Esophagus squamous epithelium (tissue), 5 donors: ENCODE results near the gene AMMECR1. TPM values are rescaled to one million over a fixed set of nuclear protein-coding genes. Genes with fewer than 3 reads are reported as not detected.

ENCODE experiments used
- DNase-seq: peaks from one replicate; lab custom pipeline; 2025; lab: John Stamatoyannopoulos, UW
- H3K27ac ChIP-seq, 4 donors: fragments of 200-600 bp; sonication (generic); one replicate each; pipeline ENCODE4 v1.5.1; 2016 to 2019; ENCODE audit warnings: mild to moderate bottlenecking in 1 of 4
- H3K27me3 ChIP-seq, 4 donors: fragments of 200-600 bp; sonication (generic); 1 replicate in 3 of 4; 2 replicates in 1 of 4; pipeline versions ENCODE4 v1.5.1 to v1.6.0; 2017 to 2021; ENCODE audit warnings: antibody characterized with exemption in 1 of 4
- H3K36me3 ChIP-seq, 3 donors: fragments of 200-600 bp; sonication (generic); one replicate each; pipeline ENCODE4 v1.5.1; 2016 to 2019
- H3K4me1 ChIP-seq, 3 donors: fragments of 200-600 bp; sonication (generic); one replicate each; pipeline ENCODE4 v1.5.1; 2017 to 2019
- H3K4me3 ChIP-seq, 4 donors: fragments of 200-600 bp; sonication (generic); 1 replicate in 3 of 4; 2 replicates in 1 of 4; pipeline ENCODE4 v1.5.1; 2016 to 2019; ENCODE audit warnings: mild to moderate bottlenecking in 2 of 4, moderate library complexity in 1 of 4
- H3K9me3 ChIP-seq, 3 donors: fragments of 200-600 bp; sonication (generic); one replicate each; pipeline ENCODE4 v1.5.1; 2016 to 2019
- POLR2A ChIP-seq, 4 donors: fragments of 450-650 bp; IDR thresholded peaks; one replicate each; pipeline ENCODE4 v1.6.1; 2017; ENCODE audit warnings: antibody characterized with exemption in 4 of 4, mild to moderate bottlenecking in 4 of 4, moderate library complexity in 3 of 4
- WGBS, 2 donors: methylation state at CpG; one replicate each; pipeline ENCODE4 v1.1.5; 2018; 5-methylcytosine and 5-hydroxymethylcytosine counted together
- intact Hi-C: fragments of 100-400 bp; cut with DNase I; formaldehyde crosslinking; loops from one replicate; pipeline ENCODE4 v1.15.0; 2022
- total RNA-seq, 4 donors: library from RNA; depleted of rRNA; stranded (reverse); fragments of >200 nt; gene quantifications; one replicate each; pipeline ENCODE4 v1.1.0, GENCODE V29; 2016
- TF ChIP-seq, protein P1 (sequence below), 6 experiments: fragments of 450-650 bp in 4 of 6; fragments of 200-600 bp in 2 of 6; sonication (generic) in 2 of 6; IDR thresholded peaks; one replicate each; pipeline ENCODE4 v1.5.1; 2016 to 2019; ENCODE audit warnings: antibody characterized with exemption in 6 of 6, mild to moderate bottlenecking in 4 of 6, moderate library complexity in 4 of 6
- donor health status: DM: yes; HTN: yes; CAD: no.

Gene AMMECR1
- total RNA-seq, 4 donors from 2014 or later = 9.3 to 33.2 (median 14.5) TPM

- no peak for TF ChIP-seq POLR2A (IDR thresholded peaks at IDR 0.05)
- TF ChIP-seq, protein P1, sequence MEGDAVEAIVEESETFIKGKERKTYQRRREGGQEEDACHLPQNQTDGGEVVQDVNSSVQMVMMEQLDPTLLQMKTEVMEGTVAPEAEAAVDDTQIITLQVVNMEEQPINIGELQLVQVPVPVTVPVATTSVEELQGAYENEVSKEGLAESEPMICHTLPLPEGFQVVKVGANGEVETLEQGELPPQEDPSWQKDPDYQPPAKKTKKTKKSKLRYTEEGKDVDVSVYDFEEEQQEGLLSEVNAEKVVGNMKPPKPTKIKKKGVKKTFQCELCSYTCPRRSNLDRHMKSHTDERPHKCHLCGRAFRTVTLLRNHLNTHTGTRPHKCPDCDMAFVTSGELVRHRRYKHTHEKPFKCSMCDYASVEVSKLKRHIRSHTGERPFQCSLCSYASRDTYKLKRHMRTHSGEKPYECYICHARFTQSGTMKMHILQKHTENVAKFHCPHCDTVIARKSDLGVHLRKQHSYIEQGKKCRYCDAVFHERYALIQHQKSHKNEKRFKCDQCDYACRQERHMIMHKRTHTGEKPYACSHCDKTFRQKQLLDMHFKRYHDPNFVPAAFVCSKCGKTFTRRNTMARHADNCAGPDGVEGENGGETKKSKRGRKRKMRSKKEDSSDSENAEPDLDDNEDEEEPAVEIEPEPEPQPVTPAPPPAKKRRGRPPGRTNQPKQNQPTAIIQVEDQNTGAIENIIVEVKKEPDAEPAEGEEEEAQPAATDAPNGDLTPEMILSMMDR (IDR thresholded peaks at IDR 0.05) = no peak
- intact Hi-C loops = no loop called here
- Histone ChIP-seq H3K4me3 (no peak overlapping the region), H3K27ac (no peak overlapping the region), H3K9me3 (no peaks in the 10 kb centered on the region), H3K36me3 (no peaks in the 10 kb centered on the region), H3K4me1 (peaks cover 0 to 13% (median 0%) of the 10 kb centered on the region in 3 donors), H3K27me3 (no peaks in the 10 kb centered on the region)
- WGBS, 2 donors = 22 to 32% methylated on average over 4 to 5 of the region's 5 CpGs
- DNase-seq = no peak
These were observed 107.3 kb downstream of the AMMECR1 start for GRCh38 chrX:110210417-110211139.

GRCh38 chrX:110208092-110208491 lies 109.8 kb downstream of the AMMECR1 start:
- Histone ChIP-seq H3K4me1 (peaks cover 0 to 13% (median 0%) of the 10 kb centered on the region in 3 donors), H3K36me3 (no peaks in the 10 kb centered on the region), H3K9me3 (no peaks in the 10 kb centered on the region), H3K4me3 (no peak overlapping the region), H3K27me3 (peaks cover 0 to 5% (median 0%) of the 10 kb centered on the region in 4 donors), H3K27ac (no peak overlapping the region)
- TF ChIP-seq, protein P1 (IDR thresholded peaks at IDR 0.05) = no peak
- TF ChIP-seq POLR2A (IDR thresholded peaks at IDR 0.05) = no peak
- intact Hi-C loops = no loop called here
- DNase-seq = no peak
- 53 to 59% methylated on average over 2 of the region's 2 CpGs for WGBS, 2 donors

DNA sequence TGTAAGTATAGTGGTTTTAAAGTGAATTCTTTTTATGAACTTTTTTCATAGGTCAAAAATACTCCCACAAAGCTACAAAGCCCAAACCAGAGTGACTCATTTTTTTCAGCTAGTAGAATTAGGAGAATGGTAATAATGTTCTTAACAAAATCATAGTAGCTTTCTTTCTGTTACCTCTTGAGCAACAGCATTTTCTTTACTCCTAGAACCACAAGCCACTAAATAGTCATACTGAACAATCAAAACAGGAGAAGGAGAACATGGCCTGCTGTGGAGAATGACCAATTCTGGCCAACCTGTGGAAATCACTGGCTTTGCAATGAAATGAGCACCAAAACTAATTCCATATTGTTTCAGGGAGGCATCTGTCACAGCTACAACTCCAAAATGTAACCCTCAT lies 112.9 kb downstream of the AMMECR1 start:
- Histone ChIP-seq H3K4me3 (no peak overlapping the region), H3K4me1 (no peaks in the 10 kb centered on the region), H3K27ac (no peak overlapping the region), H3K36me3 (no peaks in the 10 kb centered on the region), H3K9me3 (no peaks in the 10 kb centered on the region), H3K27me3 (peaks cover 0 to 5% (median 0%) of the 10 kb centered on the region in 4 donors)
- intact Hi-C loops = no loop called here
- DNase-seq = no peak
- no peak for TF ChIP-seq POLR2A (IDR thresholded peaks at IDR 0.05)
- TF ChIP-seq, protein P1 (IDR thresholded peaks at IDR 0.05) = no peak

GRCh38 chrX:110201799-110202198 lies 116.1 kb downstream of the AMMECR1 start:
- no peak for TF ChIP-seq POLR2A (IDR thresholded peaks at IDR 0.05)
- H3K4me1 ChIP-seq = no peaks in the 10 kb centered on the region
- no peak overlapping the region for H3K27ac ChIP-seq
- H3K36me3 ChIP-seq = peaks cover 0 to 13% (median 0%) of the 10 kb centered on the region in 3 donors
- no peak for DNase-seq
- H3K27me3 ChIP-seq = peaks cover 0 to 5% (median 0%) of the 10 kb centered on the region in 4 donors
- H3K4me3 ChIP-seq = no peak overlapping the region
- intact Hi-C loops = no loop called here
- no peaks in the 10 kb centered on the region for H3K9me3 ChIP-seq
- WGBS, 2 donors = 83 to 92% methylated on average over 3 of the region's 3 CpGs

- H3K36me3 ChIP-seq = peaks cover 0 to 13% (median 0%) of the 10 kb centered on the region in 3 donors
- no peaks in the 10 kb centered on the region for H3K9me3 ChIP-seq
- intact Hi-C loops = no loop called here
- no peak for TF ChIP-seq POLR2A (IDR thresholded peaks at IDR 0.05)
- 76% methylated on average over 3 of the region's 3 CpGs; no CpG with 5 or more reads in 1 of the 2 donors for WGBS, 2 donors
- DNase-seq = no peak
- no peaks in the 10 kb centered on the region for H3K27me3 ChIP-seq
- H3K27ac ChIP-seq = no peak overlapping the region
- H3K4me3 ChIP-seq = no peak overlapping the region
- no peaks in the 10 kb centered on the region for H3K4me1 ChIP-seq
These were observed 122.9 kb downstream of the AMMECR1 start for GRCh38 chrX:110194977-110195376.

DNA sequence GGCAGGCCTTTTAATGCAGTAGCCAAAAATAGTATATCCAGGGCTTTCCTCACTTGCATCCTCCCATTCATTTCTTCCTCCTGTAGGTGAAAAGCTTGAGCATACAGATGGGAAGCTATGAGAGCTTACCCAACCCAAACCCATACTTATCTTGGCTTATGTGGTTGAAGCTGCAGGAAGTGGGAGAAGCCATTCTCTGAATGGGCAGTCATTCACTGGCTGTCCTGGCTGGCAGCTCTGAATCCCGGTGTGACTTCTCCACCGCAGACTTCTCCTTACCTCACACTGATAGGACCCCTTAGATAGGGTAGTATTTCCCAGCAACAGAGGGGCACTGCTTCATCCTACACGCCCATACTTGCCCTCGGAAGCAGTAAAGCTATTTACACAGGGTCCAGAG lies 125.4 kb downstream of the AMMECR1 start:
- no peak for TF ChIP-seq POLR2A (IDR thresholded peaks at IDR 0.05)
- TF ChIP-seq, protein P1 (IDR thresholded peaks at IDR 0.05) = no peak
- no peak overlapping the region for H3K27ac ChIP-seq
- WGBS, 2 donors = 73 to 100% methylated on average over 2 to 4 of the region's 4 CpGs

More for the DNA sequence above, 125.4 kb downstream of the AMMECR1 start:
- Histone ChIP-seq H3K36me3 (no peaks in the 10 kb centered on the region), H3K4me3 (no peak overlapping the region), H3K27me3 (no peaks in the 10 kb centered on the region), H3K9me3 (no peaks in the 10 kb centered on the region), H3K4me1 (no peaks in the 10 kb centered on the region)
- no peak for DNase-seq
- intact Hi-C loops = no loop called here
